Type B pancreatic cell (in vitro differentiated cells): ENCODE data around the gene MID1IP1. TPM values are rescaled to one million over a fixed set of nuclear protein-coding genes. Genes with fewer than 3 reads are reported as not detected.

Experiments
- DNase-seq: peaks from one replicate; pipeline ENCODE4 v3.0.0; 2021; ENCODE audit warnings: mixed read lengths; ENCODE audit not compliant: unreplicated experiment; ENCODE audit errors: extremely low spot score
- H3K27ac Mint-ChIP-seq: 2 replicates; pipeline ENCODE4 v1.8.0; 2021; ENCODE audit warnings: mild to moderate bottlenecking, mixed read lengths
- H3K27me3 Mint-ChIP-seq: 2 replicates; pipeline ENCODE4 v1.8.0; 2021; ENCODE audit warnings: mixed read lengths
- H3K36me3 Mint-ChIP-seq: 2 replicates; pipeline ENCODE4 v1.8.0; 2021; ENCODE audit warnings: mixed read lengths
- H3K4me1 Mint-ChIP-seq: one replicate; pipeline ENCODE4 v1.8.0; 2021; ENCODE audit warnings: mixed read lengths; ENCODE audit not compliant: unreplicated experiment
- H3K4me3 Mint-ChIP-seq: 2 replicates; pipeline ENCODE4 v1.8.0; 2021; ENCODE audit warnings: mild to moderate bottlenecking, mixed read lengths
- H3K9me3 Mint-ChIP-seq: 2 replicates; pipeline ENCODE4 v1.8.0; 2021; ENCODE audit warnings: mixed read lengths
- total RNA-seq: library from RNA; stranded (reverse); gene quantifications from 2 replicates; pipeline ENCODE4 v1.2.1, GENCODE V29; 2021; ENCODE audit warnings: low replicate concordance
- TF ChIP-seq, protein P1 (sequence below): fragments of 200-600 bp; sonication (generic); conservative IDR thresholded peaks from 2 replicates; pipeline ENCODE4 v1.5.0; 2021; ENCODE audit warnings: antibody characterized with exemption, mild to moderate bottlenecking

Gene MID1IP1
- total RNA-seq, 1 donor from 2014 or later: 40.4 TPM

- Mint-ChIP-seq H3K36me3 (peaks cover 3% of the 10 kb centered on the region), H3K27ac (no peak overlapping the region)
Measured at GRCh38 chrX:38807873-38808272, 6.6 kb downstream of the MID1IP1 start.

GRCh38 chrX:38811515-38812243 is 10.4 kb downstream of the MID1IP1 start:
- H3K9me3 Mint-ChIP-seq: no peaks in the 10 kb centered on the region
- peak overlapping the region; percentile 82 for H3K27ac Mint-ChIP-seq
- TF ChIP-seq, protein P1, sequence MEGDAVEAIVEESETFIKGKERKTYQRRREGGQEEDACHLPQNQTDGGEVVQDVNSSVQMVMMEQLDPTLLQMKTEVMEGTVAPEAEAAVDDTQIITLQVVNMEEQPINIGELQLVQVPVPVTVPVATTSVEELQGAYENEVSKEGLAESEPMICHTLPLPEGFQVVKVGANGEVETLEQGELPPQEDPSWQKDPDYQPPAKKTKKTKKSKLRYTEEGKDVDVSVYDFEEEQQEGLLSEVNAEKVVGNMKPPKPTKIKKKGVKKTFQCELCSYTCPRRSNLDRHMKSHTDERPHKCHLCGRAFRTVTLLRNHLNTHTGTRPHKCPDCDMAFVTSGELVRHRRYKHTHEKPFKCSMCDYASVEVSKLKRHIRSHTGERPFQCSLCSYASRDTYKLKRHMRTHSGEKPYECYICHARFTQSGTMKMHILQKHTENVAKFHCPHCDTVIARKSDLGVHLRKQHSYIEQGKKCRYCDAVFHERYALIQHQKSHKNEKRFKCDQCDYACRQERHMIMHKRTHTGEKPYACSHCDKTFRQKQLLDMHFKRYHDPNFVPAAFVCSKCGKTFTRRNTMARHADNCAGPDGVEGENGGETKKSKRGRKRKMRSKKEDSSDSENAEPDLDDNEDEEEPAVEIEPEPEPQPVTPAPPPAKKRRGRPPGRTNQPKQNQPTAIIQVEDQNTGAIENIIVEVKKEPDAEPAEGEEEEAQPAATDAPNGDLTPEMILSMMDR: no peak
- no peak for DNase-seq
- H3K4me3 Mint-ChIP-seq: no peak overlapping the region
- H3K4me1 Mint-ChIP-seq: peaks cover 4% of the 10 kb centered on the region
- no peaks in the 10 kb centered on the region for H3K27me3 Mint-ChIP-seq
- H3K36me3 Mint-ChIP-seq: no peaks in the 10 kb centered on the region

More at GRCh38 chrX:38807873-38808272, 6.6 kb downstream of the MID1IP1 start:
- Mint-ChIP-seq H3K9me3 (no peaks in the 10 kb centered on the region), H3K4me1 (peaks cover 4% of the 10 kb centered on the region), H3K27me3 (no peaks in the 10 kb centered on the region), H3K4me3 (no peak overlapping the region)
- DNase-seq: no peak
- TF ChIP-seq, protein P1: no peak

- TF ChIP-seq, protein P1: no peak
- peaks cover 1% of the 10 kb centered on the region for H3K9me3 Mint-ChIP-seq
- no peaks in the 10 kb centered on the region for H3K27me3 Mint-ChIP-seq
- H3K36me3 Mint-ChIP-seq: no peaks in the 10 kb centered on the region
- no peak overlapping the region for H3K4me3 Mint-ChIP-seq
- DNase-seq: no peak
- no peaks in the 10 kb centered on the region for H3K4me1 Mint-ChIP-seq
- H3K27ac Mint-ChIP-seq: no peak overlapping the region
Measured at GRCh38 chrX:38816155-38816554, 14.9 kb downstream of the MID1IP1 start.

DNA sequence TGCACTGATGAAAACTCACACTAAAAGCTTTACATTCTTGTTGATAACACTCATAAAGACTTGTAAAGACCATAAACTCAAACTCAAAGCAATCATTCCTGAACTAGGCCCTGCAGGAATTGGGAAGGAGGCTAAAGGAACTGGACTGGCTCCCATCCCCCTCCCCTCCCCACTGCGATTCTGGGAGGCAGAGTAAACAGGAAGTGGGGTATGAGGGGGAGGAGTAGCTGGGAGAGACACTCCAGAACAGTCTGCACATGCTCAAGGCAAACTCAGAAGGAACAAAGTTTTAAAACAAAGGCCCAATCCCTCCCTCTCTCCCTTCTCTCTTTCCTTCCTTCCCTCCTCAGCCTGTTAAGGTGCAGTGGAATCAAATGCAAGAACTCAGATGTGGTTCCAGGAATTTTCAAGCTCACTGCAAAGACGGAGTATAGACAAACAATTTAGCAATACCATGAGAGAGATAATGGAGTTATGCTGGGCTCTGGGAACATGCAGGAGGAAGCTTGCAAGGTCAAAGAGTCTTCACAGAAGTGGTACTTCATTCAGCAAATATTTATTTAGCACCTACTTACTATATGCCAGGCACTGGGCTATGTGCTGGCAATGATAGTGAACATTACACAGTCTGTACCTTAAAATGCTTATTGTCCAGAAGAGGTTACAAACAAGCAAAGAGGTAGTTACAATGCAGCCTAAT is 15.9 kb downstream of the MID1IP1 start:
- TF ChIP-seq, protein P1: no peak
- Mint-ChIP-seq H3K4me1 (no peaks in the 10 kb centered on the region), H3K27ac (no peak overlapping the region), H3K36me3 (no peaks in the 10 kb centered on the region), H3K9me3 (peaks cover 4% of the 10 kb centered on the region), H3K4me3 (no peak overlapping the region), H3K27me3 (no peaks in the 10 kb centered on the region)
- no peak for DNase-seq

- DNase-seq: no peak
- H3K9me3 Mint-ChIP-seq: peaks cover 4% of the 10 kb centered on the region
- H3K27me3 Mint-ChIP-seq: no peaks in the 10 kb centered on the region
Measured at GRCh38 chrX:38819163-38819562, 17.9 kb downstream of the MID1IP1 start.

More at GRCh38 chrX:38819163-38819562, 17.9 kb downstream of the MID1IP1 start:
- no peak overlapping the region for H3K27ac Mint-ChIP-seq
- H3K4me1 Mint-ChIP-seq: no peaks in the 10 kb centered on the region
- TF ChIP-seq, protein P1: no peak
- no peaks in the 10 kb centered on the region for H3K36me3 Mint-ChIP-seq
- no peak overlapping the region for H3K4me3 Mint-ChIP-seq
